ENCODE measurements around the gene FCGR2B.

DNA sequence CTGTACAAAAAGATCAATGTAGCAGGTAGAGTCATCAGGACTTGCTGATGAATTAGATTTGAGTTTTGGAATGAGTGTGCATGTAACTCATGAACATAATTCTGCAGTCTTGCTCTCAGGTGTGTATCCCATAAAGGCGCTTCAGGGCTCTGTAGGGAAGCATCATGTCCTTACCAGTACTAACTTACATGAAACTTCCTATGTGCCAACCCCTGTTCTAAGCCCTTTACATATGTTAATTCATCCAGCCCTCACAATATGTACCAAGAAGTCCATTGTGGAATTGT lies 56.3 kb downstream of the FCGR2B start:
- TF ChIP-seq, protein P1, sequence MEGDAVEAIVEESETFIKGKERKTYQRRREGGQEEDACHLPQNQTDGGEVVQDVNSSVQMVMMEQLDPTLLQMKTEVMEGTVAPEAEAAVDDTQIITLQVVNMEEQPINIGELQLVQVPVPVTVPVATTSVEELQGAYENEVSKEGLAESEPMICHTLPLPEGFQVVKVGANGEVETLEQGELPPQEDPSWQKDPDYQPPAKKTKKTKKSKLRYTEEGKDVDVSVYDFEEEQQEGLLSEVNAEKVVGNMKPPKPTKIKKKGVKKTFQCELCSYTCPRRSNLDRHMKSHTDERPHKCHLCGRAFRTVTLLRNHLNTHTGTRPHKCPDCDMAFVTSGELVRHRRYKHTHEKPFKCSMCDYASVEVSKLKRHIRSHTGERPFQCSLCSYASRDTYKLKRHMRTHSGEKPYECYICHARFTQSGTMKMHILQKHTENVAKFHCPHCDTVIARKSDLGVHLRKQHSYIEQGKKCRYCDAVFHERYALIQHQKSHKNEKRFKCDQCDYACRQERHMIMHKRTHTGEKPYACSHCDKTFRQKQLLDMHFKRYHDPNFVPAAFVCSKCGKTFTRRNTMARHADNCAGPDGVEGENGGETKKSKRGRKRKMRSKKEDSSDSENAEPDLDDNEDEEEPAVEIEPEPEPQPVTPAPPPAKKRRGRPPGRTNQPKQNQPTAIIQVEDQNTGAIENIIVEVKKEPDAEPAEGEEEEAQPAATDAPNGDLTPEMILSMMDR (IDR thresholded peaks at IDR 0.05; ENCODE audit: insufficient read depth, low read depth, low read length): no peak
- TF ChIP-seq EZH2 (IDR thresholded peaks at IDR 0.05; ENCODE audit: insufficient read depth, low read length): no peak
